WERI-Rb-1 (cell line): ENCODE data around the gene ST6GALNAC3.

Experiments
- DNase-seq: peaks from one replicate; pipeline ENCODE4 v3.0.0-alpha.2; 2020
- H3K27ac ChIP-seq: fragments of 250-450 bp; sonication (Bioruptor Pico); 2 replicates; pipeline ENCODE4 v1.5.1; 2020; ENCODE audit warnings: mild to moderate bottlenecking, moderate library complexity
- H3K27me3 ChIP-seq: fragments of 250-450 bp; sonication (Bioruptor Pico); 2 replicates; pipeline ENCODE4 v1.5.1; 2021; ENCODE audit warnings: mild to moderate bottlenecking, low read depth, moderate library complexity; ENCODE audit not compliant: insufficient read depth, severe bottlenecking
- H3K36me3 ChIP-seq: fragments of 250-450 bp; sonication (Bioruptor Pico); 2 replicates; pipeline ENCODE4 v1.5.1; 2020; ENCODE audit warnings: mild to moderate bottlenecking, moderate library complexity
- H3K4me3 ChIP-seq: 2 replicates; pipeline ENCODE4 v1.5.1; 2011; ENCODE audit warnings: low read depth, mild to moderate bottlenecking, control low read depth, low read length
- H3K9me3 ChIP-seq: fragments of 250-450 bp; sonication (Bioruptor Pico); 2 replicates; pipeline ENCODE4 v1.5.1; 2021; ENCODE audit warnings: mild to moderate bottlenecking, moderate library complexity; ENCODE audit not compliant: severe bottlenecking
- TF ChIP-seq, protein P1 (sequence below): IDR thresholded peaks from 2 replicates; pipeline ENCODE4 v1.5.1; 2011; ENCODE audit warnings: low read depth, mild to moderate bottlenecking, control low read depth, inconsistent platforms, low read length

Gene ST6GALNAC3

DNA sequence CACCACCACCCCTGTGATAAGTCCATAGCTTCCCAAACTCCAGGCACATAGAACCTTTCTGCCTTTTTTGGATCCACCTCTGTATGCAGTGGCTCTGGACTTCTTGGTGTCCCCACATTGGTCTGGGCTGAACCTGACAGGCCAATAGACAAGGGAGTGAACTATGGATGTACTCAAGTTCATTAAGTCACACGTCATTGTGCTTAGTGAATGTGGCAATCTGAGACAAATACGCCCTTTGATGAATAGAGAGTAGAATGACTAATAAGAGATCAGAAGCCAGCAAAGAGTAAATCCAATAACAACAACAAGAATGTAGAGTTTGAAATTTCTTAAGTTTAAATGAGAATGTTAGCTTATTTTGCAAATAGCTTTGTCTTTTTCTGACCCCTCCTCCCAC is 114.8 kb downstream of the ST6GALNAC3 start:
- DNase-seq = no peak
- H3K27me3 ChIP-seq = no peaks in the 10 kb centered on the region
- no peak overlapping the region for H3K4me3 ChIP-seq
- TF ChIP-seq, protein P1, sequence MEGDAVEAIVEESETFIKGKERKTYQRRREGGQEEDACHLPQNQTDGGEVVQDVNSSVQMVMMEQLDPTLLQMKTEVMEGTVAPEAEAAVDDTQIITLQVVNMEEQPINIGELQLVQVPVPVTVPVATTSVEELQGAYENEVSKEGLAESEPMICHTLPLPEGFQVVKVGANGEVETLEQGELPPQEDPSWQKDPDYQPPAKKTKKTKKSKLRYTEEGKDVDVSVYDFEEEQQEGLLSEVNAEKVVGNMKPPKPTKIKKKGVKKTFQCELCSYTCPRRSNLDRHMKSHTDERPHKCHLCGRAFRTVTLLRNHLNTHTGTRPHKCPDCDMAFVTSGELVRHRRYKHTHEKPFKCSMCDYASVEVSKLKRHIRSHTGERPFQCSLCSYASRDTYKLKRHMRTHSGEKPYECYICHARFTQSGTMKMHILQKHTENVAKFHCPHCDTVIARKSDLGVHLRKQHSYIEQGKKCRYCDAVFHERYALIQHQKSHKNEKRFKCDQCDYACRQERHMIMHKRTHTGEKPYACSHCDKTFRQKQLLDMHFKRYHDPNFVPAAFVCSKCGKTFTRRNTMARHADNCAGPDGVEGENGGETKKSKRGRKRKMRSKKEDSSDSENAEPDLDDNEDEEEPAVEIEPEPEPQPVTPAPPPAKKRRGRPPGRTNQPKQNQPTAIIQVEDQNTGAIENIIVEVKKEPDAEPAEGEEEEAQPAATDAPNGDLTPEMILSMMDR = no peak
- no peak overlapping the region for H3K27ac ChIP-seq
- H3K36me3 ChIP-seq = no peaks in the 10 kb centered on the region
- no peaks in the 10 kb centered on the region for H3K9me3 ChIP-seq

DNA sequence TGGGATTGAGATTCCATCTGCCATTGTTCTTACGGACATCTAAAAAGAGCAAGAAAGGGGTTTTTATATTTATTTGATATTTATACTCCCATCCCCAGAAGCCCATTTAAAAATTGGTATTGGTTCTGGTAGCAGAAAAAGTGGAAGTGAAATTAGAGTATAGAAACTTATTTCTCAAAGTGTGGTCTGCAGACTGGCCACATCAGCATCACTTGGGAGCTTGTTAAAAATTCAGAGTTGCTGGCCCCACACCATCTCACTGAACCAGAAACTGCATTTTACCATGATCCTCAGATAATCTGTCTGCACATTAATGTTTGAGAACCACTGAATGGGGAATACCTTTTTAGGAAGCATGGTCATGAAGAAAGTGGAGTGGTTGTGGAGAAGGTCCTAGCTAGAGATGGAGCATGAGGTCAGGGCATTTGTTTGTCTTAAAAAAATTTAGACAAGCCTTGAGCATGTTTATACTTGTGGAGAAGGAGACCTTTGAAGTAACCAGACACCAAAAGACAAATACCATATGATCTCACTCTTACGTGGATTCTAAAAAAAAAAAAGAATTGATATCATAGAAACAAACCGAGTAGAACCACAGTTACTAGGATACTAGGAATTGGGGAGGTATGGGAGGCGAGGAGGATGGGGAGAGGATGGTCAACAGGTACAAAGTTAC is 116.3 kb downstream of the ST6GALNAC3 start:
- TF ChIP-seq, protein P1 = no peak
- no peak overlapping the region for H3K27ac ChIP-seq

DNA sequence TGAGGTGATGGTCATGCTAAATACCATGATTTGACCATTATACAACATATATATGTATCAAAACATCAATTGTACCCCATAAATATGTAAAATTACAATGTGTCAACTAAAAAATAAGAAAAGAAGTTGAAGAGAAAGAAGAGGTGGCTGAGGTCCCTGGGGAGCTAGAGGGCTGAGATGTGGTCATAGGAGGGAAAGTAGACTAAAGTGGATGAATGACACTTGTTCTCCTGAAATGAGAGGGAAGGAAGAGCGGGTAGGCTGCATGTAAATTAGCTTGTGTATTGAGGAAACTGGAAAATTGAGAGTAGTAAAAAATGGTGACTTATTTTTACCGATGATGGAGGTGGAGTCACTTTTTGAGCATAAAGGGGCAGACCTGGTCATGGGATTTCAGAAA is 117.0 kb downstream of the ST6GALNAC3 start:
- Histone ChIP-seq H3K27ac (no peak overlapping the region), H3K9me3 (no peaks in the 10 kb centered on the region), H3K27me3 (no peaks in the 10 kb centered on the region), H3K4me3 (no peak overlapping the region), H3K36me3 (no peaks in the 10 kb centered on the region)
- DNase-seq = no peak
- TF ChIP-seq, protein P1 = no peak

More for the DNA sequence above, 116.3 kb downstream of the ST6GALNAC3 start:
- H3K27me3 ChIP-seq = no peaks in the 10 kb centered on the region
- no peaks in the 10 kb centered on the region for H3K36me3 ChIP-seq
- DNase-seq = no peak
- H3K4me3 ChIP-seq = no peak overlapping the region
- no peaks in the 10 kb centered on the region for H3K9me3 ChIP-seq

DNA sequence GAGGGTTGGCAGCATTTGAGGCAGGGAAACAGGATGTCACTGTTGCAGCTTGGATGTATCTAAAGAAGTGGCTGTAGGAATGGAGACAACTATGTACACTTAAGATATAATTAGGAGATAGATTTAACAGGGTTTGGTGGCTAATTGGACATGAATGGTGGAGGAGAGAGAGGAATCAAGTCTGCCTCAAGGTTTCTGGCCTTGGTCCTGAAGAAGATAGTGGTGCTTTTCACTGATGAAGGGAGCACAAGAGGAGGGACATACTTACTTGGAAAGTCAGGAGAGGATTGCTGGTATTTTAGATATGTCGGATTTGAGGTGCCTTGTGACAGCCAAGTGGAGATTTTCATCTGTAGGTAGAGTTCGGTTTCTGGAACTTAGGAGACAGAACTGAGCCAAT is 123.9 kb downstream of the ST6GALNAC3 start:
- DNase-seq = no peak
- Histone ChIP-seq H3K4me3 (no peak overlapping the region), H3K27me3 (no peaks in the 10 kb centered on the region), H3K36me3 (no peaks in the 10 kb centered on the region), H3K27ac (no peak overlapping the region), H3K9me3 (no peaks in the 10 kb centered on the region)
- TF ChIP-seq, protein P1 = no peak

DNA sequence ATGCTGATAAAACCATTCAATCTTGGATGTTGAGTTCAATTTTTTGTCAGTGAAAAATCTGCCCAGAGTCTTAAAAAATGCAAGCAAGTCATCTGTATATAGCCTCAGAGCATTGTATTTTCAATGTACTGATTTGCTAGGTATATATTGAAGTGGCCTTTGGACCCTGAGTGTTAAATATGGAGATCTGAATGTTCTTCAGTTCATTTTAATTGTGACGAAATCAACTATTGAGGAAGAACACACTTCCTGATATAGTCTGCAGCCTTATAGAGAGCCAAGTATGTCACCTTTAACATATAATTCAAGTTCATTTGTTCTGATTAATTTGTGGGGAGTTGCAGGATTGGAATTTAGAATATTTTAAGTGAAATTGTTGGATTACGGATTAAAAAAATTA is 128.1 kb downstream of the ST6GALNAC3 start:
- no peak for DNase-seq

More for the DNA sequence above, 128.1 kb downstream of the ST6GALNAC3 start:
- Histone ChIP-seq H3K9me3 (no peaks in the 10 kb centered on the region), H3K4me3 (no peak overlapping the region), H3K36me3 (no peaks in the 10 kb centered on the region), H3K27me3 (no peaks in the 10 kb centered on the region), H3K27ac (no peak overlapping the region)
- TF ChIP-seq, protein P1 = no peak
